GM21423 (cell line): Measurements from ENCODE around the gene KCNJ4.
"Not testable (repeated sequence)": the region's sequence is repeated elsewhere in the genome, so short reads cannot be mapped to it uniquely, and the experiment has no call there.

Experiments
- ATAC-seq: cut with Tn5 transposase; IDR thresholded peaks from one replicate; pipeline ENCODE4 v1.9.1; 2021; ENCODE audit warnings: mild to moderate bottlenecking, moderate library complexity; ENCODE audit not compliant: unreplicated experiment

The KCNJ4 gene

GRCh38 chr22:38389428-38389818, 65.6 kb downstream of the KCNJ4 start:
- not testable (repeated sequence) for ATAC-seq

- ATAC-seq, result not testable (repeated sequence)
Observed at GRCh38 chr22:38388506-38389427, 66.2 kb downstream of the KCNJ4 start.

- not testable (repeated sequence) for ATAC-seq
Observed at GRCh38 chr22:38386918-38387317, 68.1 kb downstream of the KCNJ4 start.

GRCh38 chr22:38383417-38383816, 71.6 kb downstream of the KCNJ4 start:
- no peak for ATAC-seq

GRCh38 chr22:38381371-38381770, 73.6 kb downstream of the KCNJ4 start:
- ATAC-seq, result not testable (repeated sequence)
